Spinal cord (tissue), 10 donors: ENCODE results near the gene THEMIS2. TPM values are rescaled to one million over a fixed set of nuclear protein-coding genes. Genes with fewer than 3 reads are reported as not detected.
"Not testable (repeated sequence)": the region's sequence is repeated elsewhere in the genome, so short reads cannot be mapped to it uniquely, and the experiment has no call there.

Experiments
- DNase-seq, 6 donors: peaks; one replicate each; pipeline versions ENCODE4 v3.0.0 to v3.0.0-alpha.2; 2013 to 2015; ENCODE audit warnings: low spot score in 6 of 6, low read depth in 4 of 6
- H3K27ac ChIP-seq: one replicate; pipeline ENCODE4 v1.5.1; 2013; ENCODE audit warnings: low read depth, low read length, control low read depth
- H3K27me3 ChIP-seq: one replicate; pipeline ENCODE4 v1.6.1; 2013; ENCODE audit warnings: low read length; ENCODE audit not compliant: control insufficient read depth, insufficient read depth
- H3K36me3 ChIP-seq: one replicate; pipeline ENCODE4 v1.6.1; 2013; ENCODE audit warnings: low read length; ENCODE audit not compliant: control insufficient read depth, insufficient read depth
- H3K4me1 ChIP-seq: one replicate; pipeline ENCODE4 v1.6.1; 2013; ENCODE audit warnings: low read length; ENCODE audit not compliant: control insufficient read depth, insufficient read depth
- H3K4me3 ChIP-seq: one replicate; pipeline ENCODE4 v1.5.1; 2013; ENCODE audit warnings: low read depth, low read length, control low read depth
- H3K9me3 ChIP-seq: one replicate; pipeline ENCODE4 v1.6.1; 2013; ENCODE audit warnings: low read length; ENCODE audit not compliant: control insufficient read depth, insufficient read depth
- WGBS: methylation state at CpG from one replicate; pipeline ENCODE4 v1.1.5; 2013; ENCODE audit warnings: missing lambda C conversion rate; ENCODE audit not compliant: insufficient coverage; 5-methylcytosine and 5-hydroxymethylcytosine counted together
- polyA plus RNA-seq, 2 donors: library from polyadenylated mRNA; unstranded; fragments of 120-200 nt; gene quantifications; one replicate each; pipeline ENCODE4 v1.2.1, GENCODE V29; 2013; ENCODE audit not compliant: insufficient read length in 2 of 2
- total RNA-seq, 2 donors: library from RNA; depleted of rRNA in 1 of 2; stranded (reverse); fragments of 120-200 nt in 1 of 2; fragments of >200 nt in 1 of 2; gene quantifications; one replicate each; pipeline versions ENCODE4 v1.2.3 to v1.2.4, GENCODE V29; 2013 to 2014
- donor health status: healthy.

Gene THEMIS2
- total and polyA plus RNA-seq, 4 donors, result 7.4 to 14.6 (median 9.1) TPM

DNA sequence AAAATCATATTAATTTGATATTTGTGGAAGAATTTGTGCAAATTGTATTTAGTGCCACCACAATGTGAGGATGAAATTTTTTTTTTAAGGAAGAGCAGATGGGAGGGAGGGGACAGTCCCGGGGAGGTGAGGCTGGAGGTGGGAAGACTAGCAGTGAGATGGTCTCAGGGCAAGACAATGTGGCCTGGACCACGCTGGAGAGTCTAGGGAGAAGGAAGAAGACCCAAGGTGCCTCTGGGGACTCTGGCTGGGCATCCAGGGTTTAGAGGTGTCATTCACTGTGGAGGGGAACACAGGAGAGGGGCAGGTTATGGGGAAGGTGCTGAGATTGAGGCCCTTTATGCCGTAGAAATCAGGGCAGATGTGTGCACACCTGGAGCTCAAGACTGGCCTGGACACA lies 10.3 kb upstream of the THEMIS2 start:
- H3K36me3 ChIP-seq, result no peaks in the 10 kb centered on the region
- peaks cover 25% of the 10 kb centered on the region for H3K4me1 ChIP-seq
- whole genome bisulfite sequencing, result 85% methylated on average over 3 of the region's 3 CpGs
- no peak for DNase-seq
- H3K4me3 ChIP-seq, result no peak overlapping the region
- H3K27me3 ChIP-seq, result no peaks in the 10 kb centered on the region
- no peak overlapping the region for H3K27ac ChIP-seq
- no peaks in the 10 kb centered on the region for H3K9me3 ChIP-seq

DNA sequence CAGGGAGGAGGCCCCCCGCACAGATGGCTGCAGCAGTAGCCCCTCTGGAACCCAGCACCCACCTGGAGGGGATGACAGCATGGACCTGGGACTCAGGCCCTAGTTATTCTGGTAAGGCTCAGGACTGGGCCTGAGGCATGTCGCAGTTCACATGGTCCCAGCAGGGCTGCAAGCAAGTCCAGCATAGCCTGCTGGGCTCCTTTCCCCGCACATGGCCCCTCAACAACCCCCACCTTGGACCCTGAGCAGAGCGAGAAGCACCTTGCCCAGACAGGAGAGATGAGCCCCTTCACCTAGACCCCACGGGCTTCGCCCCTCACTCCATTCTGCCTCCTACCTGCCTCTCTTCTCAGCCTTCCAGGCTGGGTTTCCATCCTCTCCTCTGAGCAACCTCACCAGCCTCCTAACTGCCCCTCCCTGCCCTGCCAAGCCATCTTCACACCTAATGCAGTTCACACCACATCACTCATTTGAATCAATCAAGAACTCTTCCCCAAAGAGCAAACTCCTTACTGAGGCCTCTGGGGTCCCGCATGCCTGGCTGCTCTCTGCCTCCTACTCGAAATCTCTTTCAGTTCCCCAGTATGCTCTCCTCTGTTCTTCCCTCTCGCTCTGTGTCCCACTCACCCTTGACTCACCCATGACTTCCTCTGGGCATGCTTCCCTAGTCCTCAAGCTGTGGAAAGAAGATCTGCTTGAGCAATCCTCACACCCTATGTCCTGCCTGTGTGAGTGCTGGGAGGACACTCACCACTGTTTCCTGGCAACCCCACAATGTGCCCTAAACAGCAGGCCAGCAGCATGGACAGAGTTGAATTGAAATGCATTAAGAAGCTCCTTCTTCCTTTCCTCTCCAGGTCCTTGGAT lies 9.4 kb upstream of the THEMIS2 start:
- no peaks in the 10 kb centered on the region for H3K27me3 ChIP-seq
- 84% methylated on average over 9 of the region's 9 CpGs for WGBS
- H3K36me3 ChIP-seq, result no peaks in the 10 kb centered on the region
- H3K4me3 ChIP-seq, result no peak overlapping the region
- H3K27ac ChIP-seq, result no peak overlapping the region
- H3K4me1 ChIP-seq, result peaks cover 23% of the 10 kb centered on the region
- DNase-seq, result peak in 3 of 6 donors; percentile 9 to 49 (median 15)
- no peaks in the 10 kb centered on the region for H3K9me3 ChIP-seq

DNA sequence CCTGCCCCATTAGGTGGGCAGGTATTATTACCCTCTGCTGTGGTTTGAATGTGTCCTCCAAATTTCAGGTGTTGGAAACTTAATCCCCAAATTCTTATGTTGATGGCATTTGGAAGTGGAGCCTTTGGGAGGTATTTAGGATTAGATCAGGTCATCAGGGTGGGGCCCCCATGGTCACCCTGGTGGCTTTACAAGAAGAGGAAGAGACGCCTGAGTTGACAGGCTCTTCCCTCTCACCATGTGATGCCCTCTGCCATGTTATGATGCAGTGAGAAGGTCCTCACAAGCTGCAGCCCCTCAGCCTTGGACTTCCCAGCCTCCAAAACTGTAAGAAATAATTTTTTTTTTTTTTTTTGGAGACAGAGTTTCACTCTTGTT lies 8.8 kb upstream of the THEMIS2 start:
- Histone ChIP-seq H3K27ac (no peak overlapping the region), H3K4me1 (peaks cover 16% of the 10 kb centered on the region), H3K4me3 (no peak overlapping the region), H3K9me3 (no peaks in the 10 kb centered on the region), H3K27me3 (no peaks in the 10 kb centered on the region), H3K36me3 (no peaks in the 10 kb centered on the region)
- no peak for DNase-seq
- no CpG with 5 or more reads among the region's 1 CpG for WGBS

DNA sequence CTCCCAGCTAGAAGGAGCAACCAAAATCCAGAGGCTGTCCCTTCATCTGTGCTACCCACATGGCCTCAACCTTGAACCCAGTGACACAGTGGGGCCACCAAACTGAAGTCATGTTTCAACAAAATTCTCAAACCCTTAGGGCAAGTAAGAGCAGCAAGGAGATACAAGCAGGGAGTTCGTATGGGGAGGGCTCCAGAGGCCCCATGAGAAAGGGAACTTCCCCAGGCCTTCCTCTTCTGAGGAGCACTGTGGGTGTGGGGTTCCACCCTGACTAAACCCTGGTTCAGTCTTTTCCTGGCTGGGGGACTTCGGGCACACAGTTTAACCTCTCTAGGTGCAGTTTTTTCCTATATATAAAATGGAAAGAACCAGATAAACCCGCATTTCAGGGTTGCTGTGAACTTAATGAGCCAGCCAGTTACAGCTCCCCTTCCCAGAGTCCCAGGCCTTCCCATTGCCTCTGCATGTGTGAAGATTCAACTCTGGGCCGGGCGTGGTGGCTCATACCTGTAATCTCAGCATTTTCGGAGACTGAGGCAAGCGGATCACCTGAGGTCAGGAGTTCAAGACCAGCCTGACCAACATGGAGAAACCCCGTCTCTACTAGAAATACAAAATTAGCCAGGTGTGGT lies 8.0 kb upstream of the THEMIS2 start:
- Histone ChIP-seq H3K27me3 (no peaks in the 10 kb centered on the region), H3K27ac (no peak overlapping the region), H3K4me1 (peaks cover 11% of the 10 kb centered on the region), H3K4me3 (no peak overlapping the region), H3K9me3 (no peaks in the 10 kb centered on the region), H3K36me3 (no peaks in the 10 kb centered on the region)
- no peak for DNase-seq
- WGBS, result 82% methylated on average over 6 of the region's 8 CpGs

DNA sequence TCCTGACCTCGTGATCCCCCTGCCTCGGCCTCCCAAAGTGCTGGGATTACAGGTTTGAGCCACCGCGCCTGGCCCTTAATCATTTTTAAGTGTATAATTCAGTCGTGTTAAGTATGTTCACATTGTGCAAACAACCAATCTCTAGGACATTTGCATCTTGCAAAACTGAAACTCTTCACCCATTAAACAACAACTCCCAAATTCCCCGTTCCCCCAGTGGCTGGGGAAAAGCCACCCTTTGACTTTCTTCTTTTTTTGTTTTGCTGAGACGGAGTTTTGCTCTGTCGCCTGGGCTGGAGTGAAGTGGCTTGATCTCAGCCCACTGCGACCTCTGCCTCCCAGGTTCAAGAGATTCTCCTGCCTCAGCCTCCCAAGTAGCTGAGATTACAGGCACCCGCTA lies 6.5 kb upstream of the THEMIS2 start:
- Histone ChIP-seq H3K36me3 (no peaks in the 10 kb centered on the region), H3K4me1 (peaks cover 11% of the 10 kb centered on the region), H3K9me3 (no peaks in the 10 kb centered on the region), H3K4me3 (no peak overlapping the region), H3K27me3 (no peaks in the 10 kb centered on the region), H3K27ac (no peak overlapping the region)
- WGBS, result 97% methylated on average over 4 of the region's 10 CpGs
- no peak for DNase-seq

DNA sequence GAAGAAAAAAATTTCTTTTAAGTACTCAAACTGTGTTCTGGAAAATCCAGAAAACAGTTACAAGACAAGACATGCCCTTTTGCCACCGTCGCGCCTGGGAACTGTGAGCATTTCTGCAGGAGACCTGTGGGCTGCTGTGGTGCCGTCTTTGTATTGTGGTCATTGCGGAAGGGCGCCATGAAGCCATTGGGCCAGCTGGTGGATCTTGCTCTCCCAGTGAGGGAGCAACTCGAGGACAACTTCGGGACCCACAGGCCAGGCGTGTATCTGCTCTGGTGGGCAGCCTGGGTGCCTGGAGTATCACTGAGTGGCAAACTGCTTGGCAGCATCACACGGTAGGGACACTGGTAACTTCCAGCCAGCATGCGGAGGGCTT lies 3.8 kb upstream of the THEMIS2 start:
- DNase-seq, result no peak
- H3K4me3 ChIP-seq, result no peak overlapping the region
- H3K36me3 ChIP-seq, result no peaks in the 10 kb centered on the region
- no peaks in the 10 kb centered on the region for H3K9me3 ChIP-seq
- peaks cover 11% of the 10 kb centered on the region for H3K4me1 ChIP-seq
- 92% methylated on average over 11 of the region's 11 CpGs for WGBS
- H3K27me3 ChIP-seq, result no peaks in the 10 kb centered on the region
- H3K27ac ChIP-seq, result no peak overlapping the region

DNA sequence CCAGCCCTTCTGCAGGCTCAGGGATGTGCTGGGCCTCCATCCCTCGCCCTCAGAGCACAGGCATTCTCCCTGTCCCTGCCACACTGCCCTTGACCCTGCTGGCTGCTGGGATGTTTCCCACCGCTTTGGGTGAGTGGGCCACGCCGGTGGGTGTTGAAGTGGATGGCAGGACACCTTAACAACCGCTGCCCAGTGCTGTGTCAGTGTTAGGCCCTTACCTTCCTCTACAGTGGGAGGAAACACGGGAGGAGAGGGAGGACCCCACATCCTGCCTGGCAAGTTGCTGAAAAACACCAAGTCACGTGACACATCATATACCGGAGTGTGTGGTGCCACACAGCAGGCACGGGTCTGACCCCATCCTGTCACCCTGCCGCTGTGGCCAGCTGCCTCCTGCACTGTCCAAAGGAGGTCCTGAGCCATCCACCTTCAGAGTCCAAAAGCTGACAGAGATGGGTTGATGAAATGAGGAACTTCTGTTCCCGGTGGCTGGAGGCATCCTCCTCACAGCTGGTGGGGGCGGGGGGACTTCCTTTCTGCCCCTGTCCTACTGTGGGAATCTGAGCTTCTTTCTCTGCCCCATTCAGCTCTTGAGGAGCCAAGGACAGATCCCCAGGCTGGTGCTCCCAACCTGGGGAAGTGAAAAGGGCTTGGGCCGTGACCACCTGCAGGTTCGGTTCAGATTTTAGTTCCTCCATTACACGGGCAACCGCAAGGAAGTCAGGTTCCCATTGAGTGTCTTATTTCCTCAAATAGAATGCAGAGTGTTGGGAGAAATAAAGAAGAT lies 3.2 kb upstream of the THEMIS2 start:
- WGBS, result 76% methylated on average over 12 of the region's 16 CpGs
- Histone ChIP-seq H3K9me3 (no peaks in the 10 kb centered on the region), H3K4me1 (peaks cover 9% of the 10 kb centered on the region), H3K4me3 (no peak overlapping the region), H3K27ac (no peak overlapping the region), H3K36me3 (no peaks in the 10 kb centered on the region), H3K27me3 (no peaks in the 10 kb centered on the region)
- DNase-seq, result no peak

DNA sequence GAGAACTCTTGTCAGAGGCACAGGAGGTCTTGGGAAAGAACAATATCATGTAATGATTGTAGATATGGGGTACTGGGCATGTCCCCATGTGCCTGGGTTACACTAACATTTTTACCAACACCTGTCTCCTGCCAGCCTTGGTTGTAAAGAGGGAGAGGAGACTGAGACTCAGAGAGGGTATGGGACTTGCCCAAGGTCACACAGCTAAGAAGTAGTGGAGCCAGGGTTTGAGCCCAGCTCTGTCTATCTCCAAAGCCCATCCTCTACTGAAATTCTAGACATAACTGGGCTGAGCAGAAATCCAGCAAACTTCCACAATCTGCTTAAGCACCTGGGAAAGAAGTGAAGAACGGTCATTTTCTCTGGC lies 2.6 kb upstream of the THEMIS2 start:
- no peaks in the 10 kb centered on the region for H3K27me3 ChIP-seq
- H3K27ac ChIP-seq, result no peak overlapping the region
- no peaks in the 10 kb centered on the region for H3K36me3 ChIP-seq
- no CpG with 5 or more reads among the region's 1 CpG for WGBS
- peaks cover 9% of the 10 kb centered on the region for H3K4me1 ChIP-seq
- no peaks in the 10 kb centered on the region for H3K9me3 ChIP-seq
- no peak overlapping the region for H3K4me3 ChIP-seq
- no peak for DNase-seq

DNA sequence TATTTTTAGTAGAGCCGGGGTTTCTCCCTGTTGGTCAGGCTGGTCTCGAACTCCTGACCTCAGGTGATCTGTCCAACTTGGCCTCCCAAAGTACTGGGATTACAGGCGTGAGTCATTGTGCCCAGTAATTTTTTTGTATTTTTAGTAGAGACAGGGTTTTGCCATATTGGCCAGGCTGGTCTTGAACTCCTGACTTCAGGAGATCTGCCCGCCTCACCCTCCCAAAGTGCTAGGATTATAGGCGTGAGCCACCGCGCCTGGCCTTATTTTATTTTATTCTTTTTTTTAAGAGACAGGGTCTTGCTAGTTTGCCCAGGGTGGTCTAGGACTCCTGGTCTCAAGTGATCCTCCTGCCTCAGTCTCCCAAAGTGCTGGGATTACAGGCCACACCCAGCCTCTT lies 1.3 kb upstream of the THEMIS2 start:
- not testable (repeated sequence) for H3K36me3 ChIP-seq, H3K27me3 ChIP-seq, H3K4me3 ChIP-seq, H3K27ac ChIP-seq, H3K4me1 ChIP-seq, DNase-seq, H3K9me3 ChIP-seq
- 96% methylated on average over 3 of the region's 7 CpGs for WGBS
